Measurements from ENCODE around the gene LAMC1. TPM values are rescaled to one million over a fixed set of nuclear protein-coding genes. Genes with fewer than 3 reads are reported as not detected.

Gene LAMC1
- 820 and 1,142 TPM in 2 replicates for total RNA-seq

GRCh38 chr1:183023146-183023600, at the start of gene LAMC1:
Gene LAMC1, plus strand, starts transcription at chr1:183023420. Its CDS starts 297 bp downstream, at chr1:183023717.

GRCh38 chr1:183185941-183186490, 162.8 kb downstream of the LAMC1 start, which contains the start of gene LAMC2:
Gene LAMC2, plus strand, starts transcription at chr1:183186264. Its CDS starts 89 bp downstream, at chr1:183186353.

Other genes starting within 250 kb of the LAMC1 start
- 1.4 TPM in 2 replicates for gene NPL, start 233.6 kb upstream of the LAMC1 start, total RNA-seq
- gene DHX9, start 184.1 kb upstream of the LAMC1 start, total RNA-seq = 58.2 and 65.7 TPM in 2 replicates
- not detected in 2 replicates for gene SHCBP1L, start 70.3 kb upstream of the LAMC1 start, total RNA-seq
- 3.4 and 4.4 TPM in 2 replicates for gene LAMC2, start 162.8 kb downstream of the LAMC1 start, total RNA-seq

Measured in pericardium fibroblast (primary cell).